SIG-M5 treated with dmso at 0.1 percent for 504 hours (cell line): ENCODE measurements around the gene UBE2G2.
A peak's percentile ranks its signal among the peaks of the same experiment; 100 is the strongest.

Experiments
- DNase-seq: peaks from one replicate; lab custom pipeline; 2025; ENCODE audit not compliant: unreplicated experiment; lab: John Stamatoyannopoulos, UW

Gene UBE2G2, protein sequence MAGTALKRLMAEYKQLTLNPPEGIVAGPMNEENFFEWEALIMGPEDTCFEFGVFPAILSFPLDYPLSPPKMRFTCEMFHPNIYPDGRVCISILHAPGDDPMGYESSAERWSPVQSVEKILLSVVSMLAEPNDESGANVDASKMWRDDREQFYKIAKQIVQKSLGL

DNA sequence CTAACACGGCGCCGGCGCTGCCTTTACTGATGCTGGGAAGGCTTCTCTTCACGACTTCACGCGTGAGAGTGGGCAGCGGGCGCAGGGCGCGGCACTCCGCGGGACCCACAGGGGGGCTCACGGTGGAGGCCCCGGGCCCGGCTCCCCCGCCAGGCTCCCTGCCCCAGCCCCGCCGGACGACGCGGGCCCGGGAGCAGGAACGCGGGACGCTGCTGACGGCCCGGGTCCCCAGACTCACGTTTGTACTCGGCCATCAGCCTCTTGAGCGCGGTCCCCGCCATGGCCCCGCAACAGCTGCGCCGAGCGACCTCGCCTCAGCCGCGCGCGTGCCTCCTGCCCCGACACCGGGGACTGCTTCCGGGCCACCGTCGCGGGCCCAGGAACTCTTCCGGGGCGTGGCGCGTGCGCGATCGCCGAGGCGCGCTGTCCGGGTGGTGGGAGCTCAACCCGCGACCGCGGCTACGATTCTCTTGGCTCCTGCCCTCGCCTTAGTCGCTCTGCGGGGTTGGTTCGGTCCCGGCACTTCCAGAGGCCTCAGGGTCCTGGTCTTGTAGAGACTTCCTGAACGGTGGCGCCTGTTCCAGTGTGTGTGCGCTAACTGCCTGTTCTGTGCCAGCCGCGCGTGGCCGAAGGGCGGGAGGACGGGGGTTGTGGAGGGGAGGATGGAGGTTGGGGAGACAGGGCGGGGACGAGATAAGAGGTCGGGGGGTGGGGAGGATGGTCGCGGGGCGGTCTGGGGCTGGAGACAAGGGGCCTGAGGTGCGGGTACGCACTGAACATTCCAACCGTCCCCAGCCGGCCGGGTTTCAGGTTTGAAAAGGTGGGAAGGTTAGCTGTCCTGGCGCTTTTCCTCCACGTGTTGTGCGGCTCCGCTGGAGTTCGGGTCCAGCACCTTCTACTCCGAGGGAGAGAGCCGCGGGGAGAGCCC, at the start of gene UBE2G2:
TSS of gene UBE2G2 (minus strand) at position 353 of the 928 bp plus-strand sequence. CDS start at position 281, 72 bp downstream.
- peak; percentile 72 for DNase-seq

DNA sequence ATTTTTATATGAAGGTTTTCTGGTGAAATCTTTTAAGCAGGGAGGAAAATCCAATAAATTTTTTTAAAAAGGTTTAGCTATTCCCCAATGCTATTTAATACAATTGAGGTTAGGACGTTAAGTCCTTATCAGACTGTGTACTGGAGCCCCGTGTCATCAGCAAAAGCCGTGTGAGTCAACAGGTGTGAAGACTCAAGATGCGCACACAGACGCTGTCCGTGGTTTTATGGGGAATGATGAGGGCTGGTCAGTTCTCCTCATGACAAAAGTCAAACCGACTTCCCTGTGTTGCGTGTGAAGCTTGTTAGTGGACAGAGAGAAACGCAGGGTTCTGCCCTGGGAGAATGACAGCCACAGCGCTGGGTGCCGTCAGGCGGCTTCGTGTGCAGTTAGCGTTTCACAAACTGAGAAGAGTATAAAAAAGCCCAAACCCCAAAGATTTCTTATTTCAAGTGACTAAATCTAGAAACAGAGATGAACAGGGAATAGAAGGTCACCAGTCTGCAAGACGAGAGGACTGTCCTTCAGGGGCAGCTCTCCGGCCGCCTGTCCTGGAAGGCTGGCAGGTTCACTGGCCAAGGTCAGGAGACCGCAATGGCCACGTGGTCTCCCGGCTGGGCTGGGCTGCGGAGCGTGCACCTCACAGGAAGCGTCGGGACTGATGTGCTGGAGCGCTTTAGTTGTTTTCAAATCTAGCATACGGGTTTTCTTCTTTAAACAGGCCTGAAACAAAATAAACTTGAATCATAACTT, 49.5 kb upstream of the UBE2G2 start:
- no peak for DNase-seq

- DNase-seq = no peak
These were observed 48.7 kb upstream of the UBE2G2 start for GRCh38 chr21:44850208-44850800.

- peak; percentile 74 for DNase-seq
These were observed 48.1 kb upstream of the UBE2G2 start for GRCh38 chr21:44849616-44850130.

DNA sequence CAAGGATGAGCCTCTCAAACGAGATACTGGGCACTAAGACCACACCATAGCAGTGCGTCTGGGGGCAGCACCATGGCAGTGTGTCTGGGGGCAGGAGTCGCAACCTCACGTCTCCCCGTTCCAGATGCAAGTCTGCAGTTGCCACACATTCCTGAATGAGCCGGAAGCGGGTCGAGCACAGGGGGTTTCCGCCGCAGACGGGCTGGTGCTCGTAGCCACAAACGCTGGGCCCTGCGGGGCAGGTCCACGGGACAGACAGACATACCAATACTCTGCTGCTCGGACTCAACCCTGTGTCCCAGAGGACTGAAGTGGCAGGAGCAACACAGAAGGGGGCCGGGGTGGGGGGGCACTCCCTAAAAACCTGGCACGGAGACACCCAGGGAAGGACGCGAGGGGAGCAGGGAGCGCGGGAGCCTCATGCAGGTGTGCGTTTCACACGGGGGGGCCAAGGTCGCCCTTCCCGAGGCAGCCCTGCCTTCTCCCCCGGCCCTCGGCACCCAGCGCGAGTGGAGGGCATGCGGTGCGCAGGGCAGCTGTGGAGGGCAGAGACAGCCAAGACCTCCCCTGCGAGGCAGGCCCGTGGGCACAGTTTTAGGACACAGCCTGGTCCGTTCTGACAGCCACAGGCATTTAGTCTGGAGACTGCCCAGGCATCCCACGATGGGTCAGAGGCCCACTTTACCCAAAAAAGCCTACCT, 47.4 kb upstream of the UBE2G2 start:
- no peak for DNase-seq

- DNase-seq = no peak
These were observed 45.8 kb upstream of the UBE2G2 start for GRCh38 chr21:44847261-44848056.

GRCh38 chr21:44846485-44847260, 45.1 kb upstream of the UBE2G2 start:
- peak; percentile 91 for DNase-seq

DNA sequence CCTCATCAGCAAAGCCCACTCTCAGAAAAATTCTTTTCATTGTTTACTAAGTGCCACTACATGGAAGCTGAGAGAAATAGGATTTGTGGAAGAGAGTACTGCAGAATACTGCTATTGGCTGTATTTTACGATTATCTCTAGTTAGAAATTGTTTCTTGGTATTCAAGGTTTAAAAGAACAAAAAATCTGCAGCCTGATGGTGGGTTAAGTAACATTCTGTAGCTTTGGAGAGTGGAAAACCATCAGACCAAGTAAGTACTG, 44.5 kb upstream of the UBE2G2 start:
- no peak for DNase-seq

DNA sequence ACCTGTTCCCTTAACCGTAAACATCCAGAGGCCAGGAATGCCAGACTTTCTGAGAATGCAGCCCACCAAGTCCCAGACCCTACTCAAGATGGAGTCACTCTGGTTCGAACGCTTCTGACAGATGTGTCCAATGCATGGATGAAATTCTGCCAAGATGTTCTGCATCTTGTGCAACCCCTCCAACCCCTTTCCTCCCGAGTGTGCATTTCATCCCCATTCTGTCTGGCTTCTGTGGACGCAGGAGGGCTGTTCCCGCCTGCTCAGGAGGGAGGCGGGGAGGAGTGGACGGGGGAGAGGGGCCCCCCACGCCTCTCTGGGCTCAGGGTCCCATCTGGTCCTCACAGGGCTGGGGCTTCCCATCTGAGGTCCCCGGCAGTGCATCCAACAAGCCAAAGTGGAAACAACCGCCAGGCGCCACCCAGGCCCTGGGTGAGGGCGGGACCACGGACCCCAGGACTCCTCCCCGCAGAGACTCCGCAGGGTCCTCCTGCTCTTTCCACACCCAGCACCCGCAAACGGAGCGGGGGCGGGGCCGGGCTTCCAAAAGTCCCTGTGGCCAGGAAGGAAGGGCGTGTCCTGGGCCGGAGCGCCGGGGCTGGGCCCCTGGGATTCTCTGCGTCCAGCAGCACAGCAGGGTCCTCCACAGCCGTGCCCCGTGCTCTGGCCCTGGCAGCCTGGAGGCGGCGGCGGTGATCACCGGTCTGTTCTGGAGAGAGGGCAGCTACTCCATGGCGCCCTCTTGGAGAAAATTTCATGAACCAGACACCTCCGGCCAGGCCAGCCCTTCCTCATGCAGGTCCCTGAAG, 44.0 kb upstream of the UBE2G2 start:
- DNase-seq = peak; percentile 87

DNA sequence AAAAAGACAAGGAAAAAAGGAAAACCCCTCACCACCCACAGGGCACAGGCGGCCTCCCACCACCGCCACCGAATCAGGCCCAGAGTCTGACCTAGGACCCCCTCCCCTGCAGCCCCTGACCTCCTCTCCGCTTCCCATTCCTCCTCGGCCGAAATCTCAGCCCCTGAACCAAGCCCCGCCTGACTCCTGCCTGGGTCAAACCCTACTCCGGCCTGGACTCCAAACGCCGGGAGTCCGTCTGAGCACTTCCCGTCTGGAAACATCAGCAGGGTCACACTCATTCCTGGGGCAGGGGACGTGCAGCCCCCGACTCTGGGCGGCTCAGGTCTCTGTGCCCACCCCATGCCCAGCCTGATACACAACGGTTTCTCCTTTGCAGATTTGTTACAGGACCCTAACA, 42.6 kb upstream of the UBE2G2 start:
- DNase-seq = no peak

DNA sequence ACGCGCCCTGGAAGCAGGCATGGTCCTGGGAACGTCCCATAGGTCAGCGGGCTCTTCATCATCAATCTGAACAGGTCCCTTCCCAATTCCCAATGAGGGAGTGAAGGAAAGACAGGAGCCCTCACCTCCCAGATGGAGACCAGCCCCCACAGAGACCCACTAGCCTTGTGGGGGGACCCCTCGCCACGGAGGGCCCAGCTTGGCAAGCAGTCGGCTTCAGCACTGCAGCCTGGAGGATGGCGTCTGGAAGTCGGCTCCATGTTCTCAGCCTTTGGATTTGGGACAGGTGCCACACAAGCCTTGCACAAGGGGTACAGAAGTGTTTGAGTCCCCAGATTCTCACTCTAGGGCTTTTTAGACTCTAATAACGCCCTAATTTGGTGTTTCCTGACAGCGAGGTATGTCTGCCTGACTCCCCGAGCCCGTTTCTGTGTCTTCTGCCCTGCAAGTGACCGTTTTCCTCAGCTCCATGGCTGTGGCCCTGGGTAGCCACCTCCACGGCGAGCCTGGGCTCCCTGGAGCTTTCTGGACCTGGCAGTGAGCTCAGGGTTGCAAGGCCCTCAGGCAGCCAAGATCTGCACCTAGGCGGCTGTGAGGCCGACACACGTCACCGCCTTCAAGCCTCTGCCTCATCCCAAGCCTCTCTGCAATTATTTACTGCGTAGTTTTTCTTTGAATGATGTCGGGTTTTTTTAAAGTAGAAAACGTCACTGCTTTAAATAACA, 41.3 kb upstream of the UBE2G2 start:
- DNase-seq = no peak

- DNase-seq = no peak
These were observed 40.5 kb upstream of the UBE2G2 start for GRCh38 chr21:44842087-44842486.

DNA sequence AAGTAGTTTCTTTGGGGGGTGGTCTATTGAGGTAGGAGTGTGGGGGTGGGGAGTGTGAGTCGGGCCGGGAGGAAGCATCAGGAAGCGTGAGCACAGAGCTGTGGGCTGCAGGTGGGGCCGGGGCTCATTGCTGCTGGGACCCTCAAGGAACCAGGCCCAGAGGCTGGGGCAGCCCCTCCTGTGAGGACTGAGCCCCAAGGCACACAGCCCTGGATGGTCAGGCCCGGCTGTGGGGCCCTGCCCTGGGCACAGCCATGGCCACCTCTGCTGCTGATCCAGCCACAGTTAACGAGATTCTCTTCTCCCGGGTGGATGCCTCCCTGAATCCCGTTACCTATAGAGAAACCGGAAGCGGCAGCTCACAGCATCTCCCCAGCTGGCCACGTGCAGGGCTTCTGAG, 39.2 kb upstream of the UBE2G2 start:
- no peak for DNase-seq

DNA sequence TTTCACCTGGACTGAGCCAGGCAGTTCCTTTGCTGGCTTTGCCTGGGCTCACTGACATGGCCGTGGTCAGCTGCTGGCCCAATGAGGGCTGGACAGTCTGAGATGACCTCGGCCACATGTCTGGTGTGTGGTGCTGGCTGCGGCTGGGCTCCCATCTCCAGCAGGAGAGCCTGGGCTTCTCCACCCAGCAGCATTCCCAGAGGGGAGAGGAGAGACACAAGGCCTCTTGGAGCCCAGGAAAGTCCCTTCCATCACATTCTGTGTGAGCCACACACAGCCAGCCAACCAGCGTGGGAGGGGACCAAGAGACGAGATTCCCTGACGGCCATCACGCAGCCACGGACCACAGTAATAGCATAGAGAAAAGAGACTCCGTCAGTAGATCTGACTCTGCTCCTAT, 37.3 kb upstream of the UBE2G2 start:
- no peak for DNase-seq

GRCh38 chr21:44838039-44838895, 36.6 kb upstream of the UBE2G2 start:
- no peak for DNase-seq

- DNase-seq = no peak
These were observed 35.9 kb upstream of the UBE2G2 start for GRCh38 chr21:44837537-44837936.
